GM18505 (cell line): Measurements from ENCODE around the gene MAGIX.
A peak's percentile ranks its signal among the peaks of the same experiment; 100 is the strongest.
"Not testable (repeated sequence)": the region's sequence is repeated elsewhere in the genome, so short reads cannot be mapped to it uniquely, and the experiment has no call there.

Experiments used
- ATAC-seq: cut with Tn5 transposase; IDR thresholded peaks from one replicate; pipeline ENCODE4 v1.9.1; 2021; ENCODE audit not compliant: unreplicated experiment
- POLR2A ChIP-seq: IDR thresholded peaks from 4 replicates; pipeline ENCODE4 v1.6.1; 2011; ENCODE audit warnings: borderline replicate concordance; ENCODE audit not compliant: insufficient read depth, insufficient read length; ENCODE audit errors: extremely low read depth

Gene MAGIX

DNA sequence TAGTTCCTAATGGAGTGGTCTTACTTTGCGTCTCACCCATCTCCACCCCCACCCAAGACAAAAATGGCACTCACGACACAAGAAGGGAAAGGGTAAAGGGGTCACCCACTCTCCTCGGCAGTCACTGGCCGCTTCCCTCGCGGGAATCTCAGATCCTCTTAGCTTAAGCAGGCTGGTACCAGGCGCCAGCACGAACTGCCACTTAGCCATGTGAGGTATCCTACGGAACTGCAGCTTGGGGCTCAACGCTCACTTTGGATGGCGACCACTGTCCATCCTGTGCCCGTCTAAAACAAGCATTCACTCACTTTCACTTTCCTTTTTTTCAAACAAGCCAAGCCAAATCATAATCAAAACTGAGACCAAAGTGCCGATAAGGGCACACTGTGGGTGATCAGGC is 14.6 kb upstream of the MAGIX start:
- no peak for ATAC-seq
- TF ChIP-seq POLR2A: no peak

DNA sequence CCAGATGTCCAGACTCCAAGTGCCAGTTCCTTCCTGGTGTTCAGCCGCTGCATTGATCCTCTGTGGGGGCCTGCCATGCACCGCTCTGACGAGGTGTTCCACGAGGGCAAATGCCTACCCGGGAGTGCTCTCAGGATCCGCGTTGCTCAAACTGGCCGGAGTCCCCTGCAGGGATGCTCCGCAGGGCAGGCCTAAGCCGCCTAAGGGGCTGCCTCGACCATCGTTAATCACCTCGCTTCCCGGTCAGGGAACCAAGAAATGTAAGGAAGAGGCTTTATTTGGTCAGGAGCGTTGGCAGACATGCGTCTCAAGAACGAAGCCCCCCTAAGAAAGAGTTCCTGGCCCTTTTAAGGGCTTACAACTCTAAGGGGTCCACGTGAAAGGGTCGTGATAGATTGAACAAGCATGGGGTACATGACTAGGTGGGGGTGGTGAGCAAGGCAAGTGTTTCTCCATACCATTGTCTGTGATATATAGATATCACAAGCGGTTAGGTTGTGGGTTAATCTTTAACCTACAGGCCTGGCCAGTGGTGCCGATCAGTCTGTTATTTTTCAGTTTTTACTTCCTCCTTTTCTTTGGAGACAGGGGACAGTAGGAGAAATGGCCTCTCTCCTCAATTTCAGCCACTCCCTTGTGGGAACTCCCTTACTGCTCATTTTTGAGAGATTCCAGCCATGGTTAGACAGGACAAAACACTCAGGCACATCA is 14.0 kb upstream of the MAGIX start:
- not testable (repeated sequence) for ATAC-seq

DNA sequence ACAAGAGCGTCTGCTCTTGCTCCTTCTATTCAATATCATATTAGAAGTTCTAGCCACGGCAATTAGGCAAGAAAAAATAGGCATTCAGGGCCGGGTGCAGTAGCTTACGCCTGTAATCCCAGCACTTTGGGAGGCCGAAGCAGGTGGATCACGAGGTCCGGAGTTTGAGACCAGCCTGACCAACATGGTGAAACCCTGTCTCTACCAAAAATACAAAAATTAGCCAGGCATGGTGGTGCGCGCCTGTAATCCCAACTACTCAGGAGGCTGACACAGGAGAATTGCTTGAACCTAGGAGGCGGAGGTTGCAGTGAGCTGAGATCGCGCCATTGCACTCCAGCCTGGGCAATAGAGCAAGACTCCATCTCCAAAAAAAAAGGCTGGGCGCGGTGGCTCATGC is 13.3 kb upstream of the MAGIX start:
- not testable (repeated sequence) for ATAC-seq

DNA sequence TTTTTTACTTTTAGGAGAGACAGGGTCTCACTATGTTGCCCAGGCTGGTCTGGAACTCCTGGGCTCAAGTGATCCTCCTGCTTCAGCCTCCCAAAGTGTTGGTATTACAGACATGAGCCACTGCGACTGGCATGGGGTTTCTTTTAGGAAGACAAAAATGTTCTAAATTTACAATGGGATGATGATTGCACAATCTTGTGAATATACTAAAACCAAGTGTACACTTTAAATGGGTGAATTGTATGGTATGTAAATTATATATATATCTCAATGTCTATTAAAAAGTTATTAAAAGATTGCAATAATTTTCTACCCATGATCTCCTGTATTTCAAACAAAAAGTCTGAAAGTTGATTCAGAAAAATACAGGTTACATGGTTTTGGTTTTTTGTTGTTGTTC is 9.1 kb upstream of the MAGIX start:
- TF ChIP-seq POLR2A: no peak
- ATAC-seq: no peak

DNA sequence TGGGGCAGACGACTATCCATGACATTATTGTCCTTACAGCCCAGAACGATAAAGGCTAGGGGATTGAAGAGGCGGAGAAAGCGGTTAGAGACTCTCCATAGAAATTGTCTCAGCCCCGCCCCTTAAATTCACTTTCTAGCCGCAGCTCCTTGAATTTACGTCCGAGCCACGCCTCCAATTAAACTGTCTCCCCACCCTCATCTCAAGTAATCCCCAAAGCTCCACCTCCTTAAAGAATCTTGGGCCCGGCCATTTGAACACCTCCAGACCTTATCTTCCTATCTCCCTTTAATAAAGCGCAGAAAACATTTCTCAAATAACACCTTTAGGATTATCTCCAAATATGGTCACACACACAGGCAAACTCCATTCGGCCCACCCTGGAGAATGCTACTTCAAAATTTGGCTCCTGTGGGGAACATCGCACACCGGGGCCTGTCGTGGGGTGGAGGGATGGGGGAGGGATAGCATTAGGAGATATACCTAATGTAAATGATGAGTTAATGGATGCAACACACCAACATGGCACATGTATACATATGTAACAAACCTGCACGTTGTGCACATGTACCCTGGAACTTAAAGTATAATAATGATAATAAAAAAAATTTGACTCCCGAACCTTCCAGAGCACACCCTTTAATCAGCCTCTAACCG is 7.2 kb upstream of the MAGIX start:
- no peak for TF ChIP-seq POLR2A
- ATAC-seq: no peak

DNA sequence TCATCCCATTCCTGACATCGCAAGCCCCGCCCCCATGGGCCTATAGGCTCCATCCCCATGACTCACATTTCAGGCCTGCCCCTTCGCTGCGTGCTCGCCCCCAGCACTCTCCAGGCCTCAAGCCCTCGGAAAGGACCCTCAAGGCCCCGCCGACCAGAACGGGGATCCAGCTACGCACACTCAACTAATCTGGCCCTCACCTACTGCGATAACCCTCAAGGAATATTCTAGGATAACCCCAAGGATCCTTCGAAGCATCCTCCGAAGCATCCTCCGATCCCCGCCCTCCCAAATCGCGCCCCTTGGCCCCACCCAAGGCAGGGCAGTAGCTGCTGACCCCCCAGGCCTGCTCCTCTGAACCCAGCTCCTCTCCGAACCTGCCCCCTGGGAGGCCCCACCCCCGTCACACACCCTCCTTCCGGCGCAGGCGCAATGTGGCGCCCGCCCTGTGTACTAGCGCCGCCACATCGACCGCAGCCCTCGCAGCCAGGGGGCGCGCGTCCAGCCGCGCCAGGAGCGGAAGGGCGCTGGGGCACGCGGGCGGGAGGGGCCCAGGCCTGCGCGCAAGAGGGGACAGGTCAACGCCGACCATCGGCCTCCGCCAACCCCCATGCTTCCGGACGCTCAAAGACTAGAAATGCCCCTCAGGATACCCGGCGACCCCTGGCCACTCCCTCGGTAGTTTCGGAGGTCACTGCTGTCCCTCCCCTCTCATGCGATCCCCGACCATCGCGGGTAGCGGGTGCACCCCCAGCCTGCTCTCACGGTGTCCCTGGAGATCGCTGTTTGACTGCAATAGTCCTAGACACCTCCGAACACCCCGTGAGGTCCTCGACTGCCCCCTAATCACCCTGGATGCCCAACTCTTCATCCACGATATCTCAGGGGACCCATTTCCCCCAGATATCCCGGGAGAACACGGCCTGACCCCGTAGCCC is 6.4 kb upstream of the MAGIX start:
- ATAC-seq: peak; percentile 86
- TF ChIP-seq POLR2A: no peak

DNA sequence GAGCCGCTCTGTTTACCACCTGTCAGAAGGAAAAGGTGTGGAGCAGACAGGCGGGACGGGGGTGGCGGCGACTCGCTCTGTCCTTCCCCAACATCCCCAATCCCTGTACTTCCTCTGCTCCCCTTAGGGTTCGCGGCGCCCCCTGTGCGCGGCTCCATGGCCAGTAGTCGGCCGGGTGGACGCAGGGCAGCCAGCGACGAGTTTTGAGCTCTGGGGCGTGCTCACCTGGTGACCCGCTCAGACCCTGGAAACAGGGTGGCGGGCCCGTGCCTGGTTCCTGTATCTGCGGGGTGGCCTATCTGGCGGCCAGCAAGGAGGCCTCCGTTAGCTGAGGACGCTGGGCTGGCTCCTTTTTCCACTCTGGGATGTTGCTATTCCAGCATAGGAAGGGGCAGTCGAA is 5.4 kb upstream of the MAGIX start:
- no peak for TF ChIP-seq POLR2A
- no peak for ATAC-seq

DNA sequence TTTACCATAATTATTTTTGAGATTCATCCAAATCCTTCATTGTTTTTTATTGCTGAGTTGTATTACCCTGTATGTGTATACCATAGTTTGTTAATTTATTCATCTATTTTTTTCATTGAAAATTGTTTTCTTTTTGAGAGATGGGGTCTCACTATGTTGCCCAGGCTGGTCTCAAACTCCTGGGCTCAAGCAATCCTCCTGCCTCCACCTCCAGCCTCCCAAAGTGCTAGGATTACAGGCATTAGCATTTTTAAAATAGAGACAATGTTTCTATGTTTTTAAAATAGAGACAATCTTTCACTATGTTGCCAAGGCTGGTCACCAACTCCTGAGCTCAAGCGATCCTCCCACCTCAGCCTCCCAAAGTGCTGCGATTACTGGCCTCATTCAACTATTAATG is 1.6 kb upstream of the MAGIX start:
- no peak for TF ChIP-seq POLR2A
- no peak for ATAC-seq

DNA sequence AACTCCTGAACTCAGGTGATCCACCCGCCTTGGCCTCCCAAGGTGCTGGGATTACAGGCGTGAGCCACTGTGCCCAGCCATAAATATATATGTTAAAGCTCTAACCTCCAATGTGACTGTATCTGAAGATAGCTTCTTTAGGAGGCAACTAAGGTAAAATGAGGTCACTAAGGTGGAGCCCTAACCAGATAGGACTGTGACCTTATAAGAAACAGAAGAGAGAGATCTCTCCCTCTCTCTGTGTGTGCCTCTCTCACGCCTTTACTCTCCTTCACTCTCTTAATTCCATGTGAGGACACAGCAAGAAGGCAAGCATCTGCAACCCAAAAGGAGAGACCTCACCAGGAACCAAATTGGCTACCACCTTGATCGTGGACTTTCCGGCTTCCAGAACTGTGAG is 926 bp upstream of the MAGIX start:
- TF ChIP-seq POLR2A: no peak
- no peak for ATAC-seq

DNA sequence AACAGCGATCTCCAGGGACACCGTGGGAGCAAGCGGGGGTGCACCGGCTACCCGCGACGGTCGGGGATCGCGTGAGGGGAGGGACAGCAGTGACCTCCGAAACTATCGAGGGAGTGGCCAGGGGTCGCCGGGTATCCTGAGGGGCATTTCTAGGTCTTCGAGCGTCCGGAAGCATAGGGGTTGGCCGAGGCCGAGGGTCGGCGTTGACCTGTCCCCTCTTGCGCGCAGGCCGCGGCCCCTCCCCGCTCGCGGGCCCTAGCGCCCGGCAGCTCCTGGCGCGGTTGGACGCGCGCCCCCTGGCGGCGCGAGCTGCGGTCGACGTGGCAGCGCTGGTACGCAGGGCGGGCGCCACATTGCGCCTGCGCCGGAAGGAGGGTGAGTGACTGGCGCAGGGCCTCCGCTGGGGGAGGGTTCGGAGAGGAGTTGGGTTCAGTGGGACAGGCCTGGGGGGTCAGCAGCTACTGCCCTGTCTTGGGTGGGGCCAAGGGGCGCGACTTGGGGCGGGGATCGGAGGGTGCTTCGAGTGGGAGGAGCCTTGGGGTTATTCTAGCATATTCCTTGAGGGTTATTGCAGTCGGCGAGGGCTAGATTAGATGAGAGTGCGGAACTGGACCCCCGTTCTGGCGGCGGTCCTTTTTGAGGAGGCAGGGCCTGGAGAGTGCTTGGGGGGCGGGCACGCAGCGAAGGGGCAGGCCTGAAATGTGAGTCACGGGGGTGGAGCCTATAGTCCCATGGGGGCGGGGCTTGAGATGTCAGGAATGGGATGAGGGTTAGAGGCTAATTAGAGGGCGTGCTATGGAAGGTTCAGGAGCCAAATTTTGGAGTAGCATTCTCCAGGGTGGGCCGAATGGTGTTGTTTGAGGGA is 1.2 kb downstream of the MAGIX start:
- ATAC-seq: peak; percentile 53
- peak; percentile 44 for TF ChIP-seq POLR2A

DNA sequence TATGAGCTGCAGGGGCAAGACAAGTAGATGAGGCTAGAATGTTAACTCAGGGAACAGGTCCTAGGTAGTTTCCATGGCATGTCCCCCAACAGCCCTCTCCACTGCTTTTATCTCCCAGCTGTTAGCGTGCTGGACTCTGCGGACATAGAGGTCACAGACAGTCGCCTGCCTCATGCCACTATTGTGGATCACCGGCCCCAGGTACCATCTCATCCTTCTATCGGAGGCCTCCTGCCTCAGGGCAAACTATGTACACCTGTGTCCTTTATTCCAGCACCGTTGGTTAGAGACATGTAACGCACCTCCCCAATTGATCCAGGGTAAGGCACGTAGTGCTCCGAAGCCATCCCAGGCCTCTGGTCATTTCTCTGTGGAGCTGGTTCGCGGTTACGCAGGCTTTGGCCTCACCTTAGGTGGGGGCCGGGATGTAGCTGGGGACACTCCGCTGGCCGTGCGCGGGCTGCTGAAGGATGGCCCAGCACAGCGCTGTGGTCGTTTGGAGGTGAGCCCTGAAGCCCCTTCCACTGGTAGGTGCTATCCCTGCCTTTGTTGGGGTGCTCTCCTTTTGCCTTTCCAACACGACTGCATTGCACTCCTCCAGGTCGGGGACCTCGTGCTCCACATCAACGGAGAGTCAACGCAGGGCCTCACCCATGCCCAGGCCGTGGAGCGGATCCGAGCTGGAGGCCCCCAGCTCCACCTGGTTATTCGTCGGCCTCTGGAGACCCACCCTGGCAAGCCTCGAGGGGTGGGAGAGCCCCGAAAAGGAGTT is 2.2 kb downstream of the MAGIX start:
- no peak for ATAC-seq

DNA sequence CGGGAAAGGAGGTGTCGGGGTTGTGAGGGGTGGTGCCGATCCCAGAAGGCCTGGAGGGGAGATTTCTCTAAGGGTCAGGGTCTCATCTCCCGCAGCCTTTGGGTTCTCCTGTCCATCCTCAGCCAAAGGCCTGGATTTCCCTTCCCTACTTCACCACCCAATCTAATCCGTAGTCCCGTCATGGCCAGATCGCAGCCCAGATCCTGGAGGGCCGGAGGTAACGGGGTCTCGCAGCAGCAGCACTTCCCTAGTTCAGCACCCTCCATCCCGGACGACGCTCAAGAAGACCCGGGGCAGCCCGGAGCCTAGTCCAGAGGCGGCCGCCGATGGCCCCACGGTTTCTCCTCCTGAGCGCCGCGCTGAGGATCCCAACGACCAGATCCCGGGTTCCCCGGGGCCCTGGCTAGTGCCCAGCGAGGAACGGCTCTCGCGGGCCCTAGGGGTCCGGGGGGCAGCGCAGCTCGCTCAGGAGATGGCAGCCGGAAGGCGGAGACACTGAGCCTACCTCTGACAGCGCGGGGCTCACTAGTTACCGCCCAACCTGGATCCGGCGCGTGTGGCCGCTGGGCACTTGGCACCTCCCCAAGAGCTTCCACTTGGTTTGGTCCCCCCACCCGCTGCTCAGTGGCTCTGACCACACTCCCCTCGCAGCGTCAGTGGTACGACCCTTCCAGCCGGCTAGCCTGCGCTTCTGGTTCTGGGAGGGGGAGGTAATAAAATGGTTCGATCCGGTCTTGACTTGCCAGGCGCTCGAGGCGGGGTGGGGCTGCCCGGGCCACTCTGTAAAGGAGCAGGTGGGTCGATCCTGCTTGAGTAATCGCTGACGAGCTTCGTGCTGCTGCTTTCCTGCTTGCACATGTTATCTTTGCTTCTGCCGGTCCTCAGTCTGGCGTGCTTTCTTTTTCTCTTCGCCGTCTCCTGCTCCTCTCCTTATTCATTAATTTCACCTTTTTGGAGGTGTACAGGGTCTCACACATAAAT is 3.6 kb downstream of the MAGIX start:
- ATAC-seq: no peak
- no peak for TF ChIP-seq POLR2A

More for the DNA sequence above, 2.2 kb downstream of the MAGIX start:
- no peak for TF ChIP-seq POLR2A
